GM19193 (cell line): ENCODE results near the gene RAI1.
A peak's percentile ranks its signal among the peaks of the same experiment; 100 is the strongest.

ENCODE experiments used
- POLR2A ChIP-seq: IDR thresholded peaks from 4 replicates; pipeline ENCODE4 v1.6.1; 2011; ENCODE audit not compliant: insufficient read depth, insufficient read length; ENCODE audit errors: extremely low read depth

RAI1 gene

DNA sequence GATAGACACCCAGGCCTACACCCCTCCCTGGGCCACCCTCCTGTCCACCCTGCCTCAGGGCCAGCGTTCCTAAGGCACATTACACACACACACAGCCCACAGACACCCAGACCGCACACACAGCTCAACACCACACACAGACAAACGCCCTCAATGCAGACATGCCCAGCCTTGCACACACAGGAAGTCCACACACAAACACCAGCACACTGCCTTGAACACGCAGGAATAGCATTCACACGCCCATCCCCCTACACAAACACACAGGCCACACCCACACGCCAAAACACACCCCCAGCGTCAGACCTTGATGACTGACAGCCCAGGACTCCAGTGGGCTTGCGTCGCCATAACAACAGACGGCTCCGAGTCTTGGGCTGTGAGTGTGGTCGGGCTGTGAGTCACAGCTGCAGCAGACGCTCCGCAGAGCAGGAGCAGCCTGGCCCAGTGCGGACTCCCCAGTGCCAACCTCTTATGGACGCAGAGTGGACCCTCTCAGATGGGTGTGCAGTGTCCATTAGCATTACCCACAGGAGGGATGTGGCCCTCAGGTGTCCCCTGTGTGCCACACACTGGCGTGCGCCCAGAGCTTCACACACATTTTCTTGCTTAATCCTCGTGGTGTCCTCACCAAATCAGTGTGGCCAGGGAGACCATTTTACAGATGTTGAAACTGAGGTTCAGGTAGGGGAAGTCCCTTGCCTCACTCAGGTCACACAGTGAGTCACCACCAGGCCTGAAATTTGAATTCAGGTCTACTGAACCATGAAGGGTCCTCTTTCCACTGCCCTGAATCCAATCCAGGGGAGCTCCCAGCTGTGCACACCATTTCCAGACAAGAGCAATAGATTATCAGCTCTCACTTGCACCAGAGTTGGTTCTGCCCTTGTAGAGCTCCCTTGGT lies 17.8 kb upstream of the RAI1 start:
- TF ChIP-seq POLR2A: peak; percentile 48

DNA sequence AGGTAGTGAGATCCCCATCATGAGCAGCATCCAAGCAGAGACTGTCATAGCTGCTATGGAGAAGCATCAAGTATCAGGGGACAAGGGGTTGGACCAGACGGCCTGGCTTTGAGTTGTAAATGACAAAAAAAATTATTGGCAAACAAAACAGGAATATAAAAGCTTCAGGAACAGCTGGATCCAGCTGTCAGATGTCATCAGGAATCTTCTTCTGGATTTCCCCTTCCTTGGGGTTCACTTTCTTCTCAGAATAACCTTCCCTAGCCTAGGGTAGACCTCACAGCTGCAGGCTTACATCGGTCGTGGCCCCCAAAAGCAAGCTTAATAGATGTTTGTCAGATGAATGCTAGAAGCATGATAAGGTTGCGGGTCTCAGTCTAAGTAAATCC lies 17.2 kb upstream of the RAI1 start:
- no peak for TF ChIP-seq POLR2A

DNA sequence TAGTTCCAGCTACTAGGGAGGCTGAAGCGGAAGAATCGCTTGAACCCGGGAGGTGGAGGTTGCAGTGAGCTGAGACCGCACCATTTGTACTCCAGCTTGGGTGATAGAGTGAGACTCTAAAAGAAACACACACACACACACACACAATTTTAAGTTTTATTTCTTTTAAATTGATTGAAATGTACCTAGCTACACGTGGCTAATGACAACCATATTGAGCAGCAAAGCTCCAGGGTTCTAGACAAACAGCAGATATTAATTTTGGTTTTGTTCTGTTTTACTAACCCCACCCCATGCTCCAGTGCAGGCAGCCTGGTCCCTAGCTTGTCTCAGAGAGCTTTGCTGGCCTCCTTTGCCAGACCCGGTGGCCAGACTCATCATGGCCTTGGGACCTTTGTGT lies 16.0 kb upstream of the RAI1 start:
- no peak for TF ChIP-seq POLR2A

DNA sequence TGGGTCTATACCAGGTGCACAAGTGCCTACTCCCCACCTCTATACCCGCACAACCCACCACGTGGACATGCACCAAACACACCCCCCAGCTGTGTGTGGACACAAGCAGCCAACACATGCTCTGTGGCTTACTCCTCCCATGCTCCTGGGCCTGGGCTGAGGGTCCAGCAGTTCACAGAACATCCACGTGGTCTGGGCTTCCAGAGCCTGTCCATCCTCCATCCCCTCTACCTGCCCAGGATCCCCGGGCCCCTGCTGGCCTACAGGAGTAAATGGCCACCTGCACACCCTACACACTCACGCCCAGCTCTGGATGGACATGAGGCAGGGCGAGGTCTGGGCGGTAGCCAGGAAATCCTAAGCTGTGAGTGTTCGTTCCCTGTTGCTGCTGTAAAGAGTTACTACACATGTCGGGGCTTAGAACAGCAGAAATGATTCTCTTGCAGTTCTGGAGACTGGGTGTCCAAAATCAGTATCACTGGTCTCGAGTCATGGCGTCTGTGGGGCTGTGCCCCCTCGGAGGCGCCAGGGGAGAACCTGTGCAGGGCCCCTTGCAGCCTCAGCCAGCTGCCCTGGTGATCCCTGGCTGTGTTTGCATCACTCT lies 15.0 kb upstream of the RAI1 start:
- no peak for TF ChIP-seq POLR2A

DNA sequence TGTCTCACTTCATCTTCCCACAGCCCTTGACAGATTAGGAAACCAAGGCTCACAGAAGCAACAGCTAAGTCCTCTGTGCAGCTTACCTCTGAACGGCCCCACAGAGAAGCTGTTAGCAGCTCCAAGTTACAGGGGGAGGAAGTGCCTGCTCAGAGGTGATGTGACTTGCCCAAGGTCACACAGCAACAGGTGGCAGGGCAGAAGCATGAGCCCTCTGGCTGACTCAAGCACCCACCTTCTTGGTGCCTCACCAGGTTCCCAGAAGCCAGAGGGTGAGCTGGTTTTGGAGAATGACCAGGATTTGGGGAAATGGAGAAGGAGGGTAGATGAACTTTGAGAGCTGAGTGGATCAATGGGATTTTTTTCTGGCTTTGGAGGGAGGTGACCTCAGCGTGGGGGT lies 14.0 kb upstream of the RAI1 start:
- TF ChIP-seq POLR2A: no peak

DNA sequence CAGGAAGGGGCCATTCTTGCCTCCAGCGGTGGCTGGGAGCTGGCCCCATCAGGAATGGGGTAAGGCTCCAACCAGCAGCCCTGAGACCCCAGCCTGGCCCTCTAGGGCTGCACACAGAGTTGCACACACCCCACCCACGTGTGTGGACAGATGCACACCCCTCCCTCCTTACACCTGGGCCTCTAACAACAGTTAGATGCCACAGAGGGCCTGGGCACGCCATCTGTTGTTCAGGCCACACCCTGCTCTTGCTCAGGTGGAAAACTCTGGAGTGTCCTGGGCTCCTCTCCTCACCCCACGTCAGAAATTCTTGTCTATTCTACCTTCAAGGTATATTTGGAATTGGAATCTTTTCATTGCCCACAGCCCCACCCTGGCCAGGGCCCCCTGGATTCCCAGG lies 13.3 kb upstream of the RAI1 start:
- TF ChIP-seq POLR2A: no peak

DNA sequence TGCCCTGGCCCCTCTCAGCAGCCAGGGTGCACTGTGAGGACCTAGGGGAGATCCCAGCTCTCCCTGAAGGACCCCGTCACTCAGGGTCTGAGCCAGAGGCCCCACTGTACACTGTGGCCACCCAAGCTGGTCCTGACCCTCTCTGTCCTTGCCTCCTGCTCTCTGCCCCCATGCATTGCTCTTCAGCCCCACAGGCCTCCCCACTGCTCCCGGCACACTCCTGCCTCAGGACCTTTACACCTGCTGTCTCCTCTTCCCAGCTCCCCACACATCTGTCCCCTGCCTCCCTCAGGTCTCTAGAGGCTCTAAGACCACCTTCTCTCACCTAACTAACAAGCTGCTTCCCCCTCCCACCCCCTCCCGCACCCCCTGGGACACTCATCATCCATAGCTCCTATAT lies 12.9 kb upstream of the RAI1 start:
- no peak for TF ChIP-seq POLR2A

DNA sequence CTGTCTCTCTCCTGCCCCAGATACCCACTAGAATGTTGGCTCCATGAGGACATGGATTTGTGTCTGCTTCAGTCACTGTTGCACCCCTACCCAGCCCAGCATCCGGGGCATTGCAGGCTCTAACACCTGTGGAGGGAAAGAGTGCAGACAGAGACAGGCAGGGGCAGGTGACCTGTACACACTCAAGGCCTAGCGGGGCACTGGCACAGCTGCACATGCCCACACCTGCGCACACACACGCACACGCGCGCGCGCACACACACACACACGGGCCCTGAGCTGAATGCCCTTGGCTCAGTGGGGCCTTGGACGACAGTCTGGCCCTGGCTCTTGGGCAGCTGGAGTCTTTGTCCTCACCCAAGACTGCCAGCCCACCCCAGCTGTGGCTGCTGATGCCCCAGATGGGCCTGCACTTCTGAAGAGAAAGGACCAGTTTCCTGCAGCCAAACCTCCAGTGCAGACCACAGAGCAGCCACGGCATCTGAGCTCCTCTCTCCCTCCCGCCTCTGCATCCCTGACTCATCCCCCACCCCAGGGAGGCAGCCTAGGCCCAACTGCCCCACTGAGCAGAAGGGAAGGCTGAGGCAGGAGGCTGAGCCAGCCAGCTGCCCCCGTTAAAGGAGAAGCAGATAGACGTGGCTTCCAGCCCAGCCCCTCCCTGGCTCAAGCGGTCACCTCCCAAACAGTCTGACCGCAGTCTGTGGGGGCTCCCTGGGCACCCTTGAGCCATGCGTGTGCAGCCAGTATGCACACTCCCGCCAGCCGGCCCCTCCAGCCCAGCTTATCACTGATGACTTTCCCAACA lies 12.3 kb upstream of the RAI1 start:
- TF ChIP-seq POLR2A: no peak

DNA sequence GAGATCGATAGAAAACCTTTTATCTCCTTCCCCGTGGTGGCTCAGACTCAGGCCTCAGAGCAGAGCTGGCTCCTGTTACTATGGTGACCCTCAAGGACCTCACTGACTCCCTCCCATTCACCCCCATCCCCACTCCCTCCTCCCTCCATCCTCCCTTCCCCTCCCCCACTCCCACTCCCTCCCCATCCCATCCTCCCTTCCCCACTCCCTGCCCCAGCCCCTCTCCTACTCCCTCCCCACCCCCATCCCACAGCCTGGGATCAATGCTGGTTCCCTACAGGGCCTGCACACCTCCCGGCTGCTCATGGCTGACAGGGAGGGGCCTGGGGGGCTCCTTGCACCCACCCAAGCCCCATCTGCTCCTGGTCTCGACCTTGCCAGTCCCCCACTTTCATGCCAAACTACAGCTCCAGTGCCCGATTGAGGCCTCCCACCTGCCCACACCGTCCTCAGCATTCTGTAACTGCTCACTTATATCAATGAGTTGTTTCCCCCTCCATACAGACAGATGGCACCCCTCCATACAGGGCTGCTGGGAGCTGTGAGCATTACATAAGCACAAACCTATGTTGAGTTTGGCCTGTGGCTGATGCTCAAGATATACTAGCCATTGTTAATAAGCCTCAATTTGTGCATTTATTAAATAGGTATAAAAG lies 11.6 kb upstream of the RAI1 start:
- TF ChIP-seq POLR2A: no peak

DNA sequence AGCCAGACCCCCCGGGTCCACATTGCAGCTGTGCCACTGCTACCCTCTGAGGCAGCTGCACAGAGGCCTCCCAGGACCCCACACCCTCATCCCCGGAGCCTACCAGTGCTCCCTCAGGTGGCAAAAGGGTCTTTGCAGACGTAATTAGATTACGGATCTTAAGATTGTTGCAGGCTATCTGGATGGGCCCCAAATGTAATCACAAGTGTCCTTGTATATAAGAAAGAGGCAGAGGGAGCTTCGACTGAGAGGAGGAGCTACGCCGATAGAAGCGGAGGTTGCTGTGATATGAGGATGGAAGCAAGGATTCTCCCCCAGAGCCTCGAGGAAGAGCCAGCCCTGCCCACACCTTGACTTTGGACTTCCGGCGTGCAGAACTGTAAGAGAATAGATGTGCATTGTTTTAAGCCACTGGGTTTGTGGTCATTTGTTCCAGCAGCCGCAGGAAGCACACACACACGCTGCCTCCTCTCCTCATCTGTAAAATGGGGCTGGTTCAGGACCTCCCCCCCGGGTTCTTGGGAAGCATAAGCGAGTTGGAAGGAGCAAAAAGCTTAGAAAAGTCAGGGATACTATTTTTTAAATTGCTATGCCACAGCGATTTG lies 10.5 kb upstream of the RAI1 start:
- TF ChIP-seq POLR2A: no peak

DNA sequence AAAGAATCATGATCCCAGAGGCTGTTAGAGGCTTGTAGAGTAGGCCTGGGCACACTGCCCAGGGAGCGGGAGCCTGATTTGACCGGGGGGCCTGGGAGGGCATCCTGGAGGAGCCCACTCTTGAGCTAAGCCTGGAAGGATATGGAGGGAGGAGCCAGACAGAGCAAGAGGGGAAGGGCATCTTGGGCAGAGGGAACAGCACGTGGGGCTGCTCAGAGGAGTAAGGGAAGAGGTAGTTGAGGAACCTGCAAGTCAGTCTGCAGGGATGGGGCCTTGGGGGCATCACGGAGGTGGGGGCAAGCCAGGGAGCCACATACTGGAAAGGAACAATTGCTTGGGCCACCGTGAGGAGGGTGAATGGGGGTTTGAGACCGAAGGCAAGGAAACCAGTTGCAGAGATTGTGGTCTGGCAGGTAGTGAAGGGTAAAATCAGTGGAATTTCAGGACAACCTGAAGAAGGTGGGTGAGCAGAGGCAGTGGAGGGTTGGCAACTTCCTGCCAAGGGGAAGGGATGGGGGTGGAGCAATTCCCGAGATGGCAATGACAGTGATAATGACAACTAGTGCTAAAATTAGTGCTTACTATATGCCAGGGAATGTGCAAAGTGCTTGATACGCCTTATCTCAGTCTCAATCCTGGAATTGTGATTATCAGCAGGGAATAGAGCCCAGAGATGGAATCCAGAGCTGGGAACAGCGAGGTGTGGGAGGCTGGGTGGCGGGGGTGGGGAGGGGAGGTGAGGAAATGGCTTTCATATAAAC lies 9.7 kb upstream of the RAI1 start:
- no peak for TF ChIP-seq POLR2A

DNA sequence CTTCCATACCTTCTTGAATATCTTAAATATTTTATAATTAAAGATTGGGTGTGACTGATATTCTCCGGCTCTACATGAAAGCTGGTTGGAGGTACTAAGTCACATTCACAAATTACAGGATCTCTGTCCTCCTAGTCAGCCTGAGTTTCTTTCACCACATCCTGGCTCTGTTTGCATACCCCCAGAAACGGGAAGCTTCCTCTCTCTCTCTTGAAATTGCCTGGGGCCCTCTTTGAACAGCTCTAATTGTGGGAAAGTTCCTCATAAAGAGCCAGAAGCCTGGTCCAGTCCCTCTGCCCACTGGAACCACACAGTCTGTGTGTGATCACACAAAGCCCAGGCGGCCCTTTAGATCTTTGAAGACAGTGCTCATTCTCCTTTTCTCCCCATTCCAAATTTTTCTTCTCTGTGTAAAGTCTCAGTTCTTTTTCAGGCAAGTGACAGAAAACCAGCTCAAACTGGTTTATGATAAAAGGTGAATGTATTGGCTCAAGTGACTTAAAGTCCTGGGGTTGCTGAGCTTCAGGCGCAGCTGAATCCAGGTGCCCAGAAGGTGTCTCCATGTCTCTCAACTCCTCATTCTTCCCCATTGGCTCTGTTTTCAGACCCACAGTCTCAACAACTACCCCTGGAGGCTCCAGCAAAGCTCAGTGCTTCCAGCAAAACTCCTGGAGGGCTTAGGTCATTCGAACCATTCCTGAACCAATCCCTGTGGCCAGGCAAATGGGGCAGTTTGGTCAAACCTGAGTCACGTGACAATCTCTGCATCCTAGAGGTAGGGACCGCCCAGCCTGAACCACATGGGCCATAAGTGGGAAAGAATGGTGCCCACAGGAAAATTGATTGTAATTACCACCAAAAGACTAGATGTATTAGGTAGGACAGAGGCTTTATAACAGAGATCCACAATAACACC lies 8.5 kb upstream of the RAI1 start:
- TF ChIP-seq POLR2A: no peak

DNA sequence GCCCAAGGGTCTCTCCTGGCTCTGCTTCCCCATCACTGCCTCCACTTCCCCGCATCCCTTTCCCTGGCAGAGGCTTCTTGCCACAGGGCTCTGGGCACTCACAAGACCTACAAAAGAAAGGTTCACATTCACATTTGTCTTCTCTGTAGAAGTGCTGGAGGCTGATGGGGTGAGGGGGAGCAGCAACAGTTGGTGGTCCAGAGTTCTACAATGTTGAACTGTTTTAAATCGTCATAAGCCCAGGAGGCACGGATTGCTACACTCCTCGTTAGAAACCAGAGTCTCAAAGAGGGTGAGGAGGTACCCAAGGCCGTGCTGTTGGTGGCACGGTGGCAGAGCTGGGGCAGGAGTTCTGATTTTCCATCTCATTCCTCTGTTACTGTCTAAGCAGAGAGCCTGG lies 5.8 kb upstream of the RAI1 start:
- TF ChIP-seq POLR2A: no peak
